Astrocyte (in vitro differentiated cells and primary cell): Measurements from ENCODE around the gene SLC45A1. TPM values are rescaled to one million over a fixed set of nuclear protein-coding genes. Genes with fewer than 3 reads are reported as not detected.

Source experiments
- DNase-seq: peaks from one replicate; pipeline ENCODE4 v3.0.0-alpha.2; 2010; ENCODE audit warnings: low read depth
- FAIRE-seq: peaks from 2 replicates; lab custom pipeline; 2011; peaks lifted over from hg19 to GRCh38; lab: Jason Lieb, UNC
- H2AFZ ChIP-seq: 2 replicates; pipeline ENCODE4 v1.6.0; 2012; ENCODE audit warnings: low read depth, low read length, inconsistent platforms
- H3K27ac ChIP-seq: 2 replicates; pipeline ENCODE4 v1.5.1; 2011; ENCODE audit warnings: low read depth, low read length, inconsistent platforms
- H3K27me3 ChIP-seq: 2 replicates; pipeline ENCODE4 v1.6.0; 2011; ENCODE audit warnings: low read length, inconsistent platforms; ENCODE audit not compliant: insufficient read depth
- H3K36me3 ChIP-seq: 2 replicates; pipeline ENCODE4 v1.5.1; 2011; ENCODE audit warnings: low read length, inconsistent platforms; ENCODE audit not compliant: insufficient read depth
- H3K4me1 ChIP-seq: 2 replicates; pipeline ENCODE4 v1.5.1; 2011; ENCODE audit warnings: low read length, inconsistent platforms; ENCODE audit not compliant: insufficient read depth
- H3K4me2 ChIP-seq: 2 replicates; pipeline ENCODE4 v1.6.0; 2012; ENCODE audit warnings: low read length, inconsistent platforms
- H3K4me3 ChIP-seq: 2 replicates; pipeline ENCODE4 v1.5.1; 2011; ENCODE audit warnings: low read depth, mild to moderate bottlenecking, low read length, inconsistent platforms; ENCODE audit not compliant: insufficient read depth
- H3K79me2 ChIP-seq: 2 replicates; pipeline ENCODE4 v1.6.0; 2012; ENCODE audit warnings: mild to moderate bottlenecking, low read length, inconsistent platforms; ENCODE audit not compliant: insufficient read depth
- H3K9ac ChIP-seq: 2 replicates; pipeline ENCODE4 v1.6.0; 2012; ENCODE audit warnings: mild to moderate bottlenecking, low read length, inconsistent platforms
- H3K9me3 ChIP-seq: 2 replicates; pipeline ENCODE4 v1.5.1; 2012; ENCODE audit warnings: low read depth, mild to moderate bottlenecking, low read length, inconsistent platforms; ENCODE audit not compliant: insufficient read depth
- H4K20me1 ChIP-seq: 2 replicates; pipeline ENCODE4 v1.6.0; 2012; ENCODE audit warnings: low read length, inconsistent platforms; ENCODE audit not compliant: insufficient read depth
- H3K27ac Mint-ChIP-seq: one replicate; pipeline ENCODE4 v1.8.0; 2021; ENCODE audit warnings: mild to moderate bottlenecking, mixed read lengths; ENCODE audit not compliant: unreplicated experiment
- H3K27me3 Mint-ChIP-seq: one replicate; pipeline ENCODE4 v1.8.0; 2021; ENCODE audit warnings: low read depth, mixed read lengths; ENCODE audit not compliant: unreplicated experiment
- H3K36me3 Mint-ChIP-seq: one replicate; pipeline ENCODE4 v1.8.0; 2021; ENCODE audit warnings: low read depth, mixed read lengths; ENCODE audit not compliant: unreplicated experiment
- H3K4me1 Mint-ChIP-seq: one replicate; pipeline ENCODE4 v1.8.0; 2021; ENCODE audit warnings: low read depth, mixed read lengths; ENCODE audit not compliant: unreplicated experiment
- H3K4me3 Mint-ChIP-seq: one replicate; pipeline ENCODE4 v1.8.0; 2021; ENCODE audit warnings: mild to moderate bottlenecking, moderate library complexity, mixed read lengths; ENCODE audit not compliant: unreplicated experiment
- H3K9me3 Mint-ChIP-seq: one replicate; pipeline ENCODE4 v1.8.0; 2021; ENCODE audit warnings: mild to moderate bottlenecking, mixed read lengths; ENCODE audit not compliant: unreplicated experiment
- EZH2 ChIP-seq: IDR thresholded peaks from 2 replicates; pipeline ENCODE4 v1.6.1; 2012; ENCODE audit warnings: mild to moderate bottlenecking, low read length, inconsistent platforms; ENCODE audit not compliant: insufficient read depth
- total RNA-seq: library from RNA; stranded (reverse); gene quantifications from 2 replicates; pipeline ENCODE4 v1.2.1, GENCODE V29; 2021
- TF ChIP-seq, protein P1 (sequence below): IDR thresholded peaks from 2 replicates; pipeline ENCODE4 v1.5.1; 2011; ENCODE audit warnings: low read depth, mild to moderate bottlenecking, inconsistent platforms, low read length, moderate library complexity; ENCODE audit not compliant: insufficient read depth

Gene SLC45A1
- total RNA-seq, 1 donor from 2014 or later, result 0.95 TPM

DNA sequence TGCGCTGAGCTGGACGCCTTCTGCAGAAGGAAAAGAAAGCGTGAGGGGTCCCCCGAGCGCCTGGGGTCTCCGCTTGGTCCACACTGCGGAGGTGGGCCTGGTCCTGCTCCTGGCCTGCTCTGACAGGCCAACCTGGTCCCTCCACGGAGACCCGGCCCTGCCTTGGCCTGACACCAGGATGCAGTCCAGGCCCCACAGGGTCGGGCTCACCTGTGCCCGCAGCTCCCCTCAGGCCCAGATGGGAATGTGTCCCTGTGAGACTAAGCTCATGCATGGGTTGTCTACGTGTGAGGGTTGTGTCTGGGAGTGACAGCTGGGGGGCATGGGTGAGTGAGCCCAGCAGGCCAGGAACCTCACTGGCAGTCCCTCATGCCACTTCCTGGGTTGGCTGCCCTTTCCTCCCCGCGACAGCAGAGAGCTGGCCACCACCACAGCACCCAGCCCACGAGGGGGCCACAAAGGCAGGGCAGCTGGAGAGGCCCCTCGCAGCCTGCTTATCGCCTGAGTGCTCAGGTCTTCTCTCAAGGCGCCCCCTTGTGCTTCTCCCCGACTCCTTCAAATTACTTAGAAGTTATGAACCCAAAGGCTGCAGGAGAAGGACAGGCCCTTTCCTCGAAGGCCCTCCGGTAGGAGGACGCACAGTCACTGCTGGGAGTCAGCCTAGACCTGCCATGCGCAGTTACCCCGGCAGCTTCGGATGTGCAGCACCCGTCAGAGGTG is 41.1 kb downstream of the SLC45A1 start:
- Histone ChIP-seq H3K36me3 (peaks cover 18% of the 10 kb centered on the region), H3K27ac (no peak overlapping the region), H3K4me3 (no peak overlapping the region), H3K4me2 (no peak overlapping the region), H3K79me2 (no peaks in the 10 kb centered on the region), H3K9ac (no peak overlapping the region), H3K4me1 (no peaks in the 10 kb centered on the region), H3K9me3 (no peaks in the 10 kb centered on the region), H3K27me3 (no peaks in the 10 kb centered on the region), H4K20me1 (peaks cover 30% of the 10 kb centered on the region), H2AFZ (no peak overlapping the region)
- Mint-ChIP-seq H3K4me1 (peaks cover 2% of the 10 kb centered on the region), H3K27me3 (no peaks in the 10 kb centered on the region), H3K36me3 (peaks cover 27% of the 10 kb centered on the region), H3K9me3 (peaks cover 2% of the 10 kb centered on the region), H3K27ac (no peak overlapping the region), H3K4me3 (no peak overlapping the region)
- no peak for TF ChIP-seq EZH2
- no peak for DNase-seq
- FAIRE-seq, result no peak

DNA sequence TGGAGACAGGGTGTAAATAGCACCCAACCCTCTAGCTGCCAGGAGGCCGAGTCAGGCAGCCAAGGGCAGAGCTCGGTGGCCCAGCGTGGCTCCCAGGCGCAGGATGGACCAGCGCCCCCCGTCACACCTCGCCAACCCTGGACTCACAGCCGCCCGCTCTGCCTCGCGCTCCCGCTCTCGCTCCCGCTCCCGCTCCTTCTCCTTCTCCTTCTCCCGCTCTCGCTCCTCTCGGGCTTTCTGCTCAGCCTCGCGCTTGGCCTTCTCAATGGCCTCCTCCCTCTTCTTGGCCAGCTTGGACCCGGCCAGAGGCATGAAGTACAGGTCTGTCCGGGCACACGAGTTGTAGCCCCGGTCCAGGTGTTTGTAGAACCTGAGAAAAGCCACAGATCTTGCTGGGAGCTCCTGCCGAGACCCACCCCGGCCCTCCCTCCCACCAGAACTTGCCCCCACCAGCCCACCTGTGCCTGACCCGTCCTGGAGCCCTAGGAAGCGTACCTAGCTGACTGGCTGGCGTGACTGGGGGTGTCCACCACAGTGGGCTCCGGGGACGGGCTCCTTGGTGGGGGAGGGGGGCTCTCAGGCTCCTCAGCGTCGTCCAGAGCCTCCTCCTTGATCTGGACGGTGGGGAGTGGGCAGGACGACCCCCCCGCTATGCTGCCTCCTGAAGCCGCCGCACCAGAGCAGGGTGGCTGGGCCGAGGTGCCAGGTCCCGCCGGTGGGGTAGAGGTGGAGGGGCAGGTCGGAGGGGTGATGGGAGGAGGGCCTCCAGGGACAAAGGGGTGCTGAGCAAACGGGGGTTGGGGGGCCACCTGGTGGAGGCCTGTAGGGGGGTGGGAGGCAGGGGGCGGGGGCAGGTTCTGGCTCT is 41.9 kb downstream of the SLC45A1 start:
- H3K4me1 Mint-ChIP-seq, result peaks cover 2% of the 10 kb centered on the region
- no peaks in the 10 kb centered on the region for H3K4me1 ChIP-seq
- no peak overlapping the region for H3K27ac Mint-ChIP-seq
- no peaks in the 10 kb centered on the region for H3K79me2 ChIP-seq
- peaks cover 27% of the 10 kb centered on the region for H3K36me3 Mint-ChIP-seq
- no peak overlapping the region for H3K27ac ChIP-seq
- DNase-seq, result no peak
- no peak overlapping the region for H3K4me2 ChIP-seq
- H3K27me3 ChIP-seq, result no peaks in the 10 kb centered on the region
- H3K36me3 ChIP-seq, result peaks cover 13% of the 10 kb centered on the region
- no peaks in the 10 kb centered on the region for H3K9me3 ChIP-seq
- H3K4me3 ChIP-seq, result no peak overlapping the region
- no peak overlapping the region for H3K4me3 Mint-ChIP-seq
- H2AFZ ChIP-seq, result no peak overlapping the region
- H4K20me1 ChIP-seq, result peaks cover 32% of the 10 kb centered on the region
- H3K27me3 Mint-ChIP-seq, result no peaks in the 10 kb centered on the region
- no peak for FAIRE-seq
- TF ChIP-seq, protein P1, sequence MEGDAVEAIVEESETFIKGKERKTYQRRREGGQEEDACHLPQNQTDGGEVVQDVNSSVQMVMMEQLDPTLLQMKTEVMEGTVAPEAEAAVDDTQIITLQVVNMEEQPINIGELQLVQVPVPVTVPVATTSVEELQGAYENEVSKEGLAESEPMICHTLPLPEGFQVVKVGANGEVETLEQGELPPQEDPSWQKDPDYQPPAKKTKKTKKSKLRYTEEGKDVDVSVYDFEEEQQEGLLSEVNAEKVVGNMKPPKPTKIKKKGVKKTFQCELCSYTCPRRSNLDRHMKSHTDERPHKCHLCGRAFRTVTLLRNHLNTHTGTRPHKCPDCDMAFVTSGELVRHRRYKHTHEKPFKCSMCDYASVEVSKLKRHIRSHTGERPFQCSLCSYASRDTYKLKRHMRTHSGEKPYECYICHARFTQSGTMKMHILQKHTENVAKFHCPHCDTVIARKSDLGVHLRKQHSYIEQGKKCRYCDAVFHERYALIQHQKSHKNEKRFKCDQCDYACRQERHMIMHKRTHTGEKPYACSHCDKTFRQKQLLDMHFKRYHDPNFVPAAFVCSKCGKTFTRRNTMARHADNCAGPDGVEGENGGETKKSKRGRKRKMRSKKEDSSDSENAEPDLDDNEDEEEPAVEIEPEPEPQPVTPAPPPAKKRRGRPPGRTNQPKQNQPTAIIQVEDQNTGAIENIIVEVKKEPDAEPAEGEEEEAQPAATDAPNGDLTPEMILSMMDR, result no peak
- no peak for TF ChIP-seq EZH2
- peaks cover 2% of the 10 kb centered on the region for H3K9me3 Mint-ChIP-seq
- H3K9ac ChIP-seq, result no peak overlapping the region

DNA sequence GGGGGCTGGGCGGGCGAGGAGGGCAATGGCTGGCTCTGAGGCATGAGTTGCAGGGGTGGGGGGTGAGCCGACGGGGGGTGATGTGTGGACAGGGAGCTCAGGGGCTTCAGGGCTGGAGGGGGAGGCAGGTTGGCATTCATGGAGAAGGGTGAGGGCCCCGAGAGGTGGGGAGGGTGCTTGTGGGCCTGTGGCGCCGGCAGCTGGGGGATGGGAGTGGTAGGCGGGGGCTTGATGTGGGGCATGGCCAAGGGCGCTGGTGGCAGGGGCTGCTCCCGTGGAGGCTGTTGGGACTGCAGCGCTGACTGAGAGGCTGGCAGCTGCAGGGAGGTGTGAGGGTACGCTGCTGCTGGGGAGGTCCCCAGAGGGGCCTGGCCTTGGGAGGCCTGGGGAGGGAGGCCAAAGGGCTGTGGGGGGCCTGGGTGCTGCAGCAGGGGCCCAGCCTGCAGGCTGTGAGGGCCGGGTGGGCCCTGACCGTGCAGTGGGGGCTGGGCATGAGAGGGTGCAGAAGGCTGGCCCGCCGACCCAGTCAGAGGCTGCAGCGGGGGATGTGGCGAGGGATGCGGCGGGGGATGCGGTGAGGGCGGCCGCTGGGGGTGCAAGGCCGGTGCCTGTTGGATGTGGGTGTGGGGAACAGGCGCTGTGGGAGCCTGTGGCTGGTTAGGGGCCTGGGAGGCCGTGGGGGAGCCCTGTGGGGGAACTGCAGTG is 42.7 kb downstream of the SLC45A1 start:
- Histone ChIP-seq H3K36me3 (peaks cover 17% of the 10 kb centered on the region), H3K9ac (no peak overlapping the region), H3K79me2 (peaks cover 2% of the 10 kb centered on the region), H3K27me3 (no peaks in the 10 kb centered on the region), H3K4me2 (no peak overlapping the region), H3K27ac (no peak overlapping the region), H2AFZ (no peak overlapping the region), H3K4me1 (no peaks in the 10 kb centered on the region), H3K4me3 (no peak overlapping the region), H4K20me1 (peaks cover 37% of the 10 kb centered on the region), H3K9me3 (no peaks in the 10 kb centered on the region)
- Mint-ChIP-seq H3K36me3 (peaks cover 32% of the 10 kb centered on the region), H3K4me1 (peaks cover 5% of the 10 kb centered on the region), H3K9me3 (peaks cover 2% of the 10 kb centered on the region), H3K4me3 (no peak overlapping the region), H3K27ac (no peak overlapping the region), H3K27me3 (no peaks in the 10 kb centered on the region)
- no peak for DNase-seq
- TF ChIP-seq, protein P1, result no peak
- no peak for TF ChIP-seq EZH2
- FAIRE-seq, result no peak
